WTC11 (cell line): Measurements from ENCODE around the gene EPB41L4B.

ENCODE experiments used
- ATF2 ChIP-seq: sonication (generic); formaldehyde crosslinking; IDR thresholded peaks from 2 replicates; pipeline ENCODE4 v1.8.1; 2022; ENCODE audit warnings: low read depth, missing genetic modification reagents, borderline replicate concordance
- ATF6 ChIP-seq: sonication (generic); formaldehyde crosslinking; IDR thresholded peaks from 2 replicates; pipeline ENCODE4 v1.8.1; 2023; ENCODE audit warnings: mild to moderate bottlenecking, missing genetic modification reagents
- CTCF ChIP-seq: fragments of 200-600 bp; IDR thresholded peaks from 2 replicates; pipeline ENCODE4 v1.8.0; 2022; ENCODE audit warnings: antibody characterized with exemption
- IRF2 ChIP-seq: sonication (generic); formaldehyde crosslinking; IDR thresholded peaks from 2 replicates; pipeline ENCODE4 v1.8.0; 2022; ENCODE audit warnings: low read depth, missing genetic modification reagents, borderline replicate concordance
- MAX ChIP-seq: sonication (generic); formaldehyde crosslinking; IDR thresholded peaks from 2 replicates; pipeline ENCODE4 v1.8.0; 2022; ENCODE audit warnings: mild to moderate bottlenecking, missing genetic modification reagents
- SP1 ChIP-seq: sonication (generic); formaldehyde crosslinking; conservative IDR thresholded peaks from 2 replicates; pipeline ENCODE4 v1.8.1; 2022; ENCODE audit warnings: missing genetic modification reagents
- ZBTB21 ChIP-seq: sonication (generic); formaldehyde crosslinking; IDR thresholded peaks from 2 replicates; pipeline ENCODE4 v1.8.1; 2023; ENCODE audit warnings: mild to moderate bottlenecking, missing genetic modification reagents, borderline replicate concordance
- ZNF232 ChIP-seq: sonication (generic); formaldehyde crosslinking; IDR thresholded peaks from 2 replicates; pipeline ENCODE4 v1.8.0; 2022; ENCODE audit warnings: mild to moderate bottlenecking, missing genetic modification reagents
- ZSCAN18 ChIP-seq: fragments of 250-450 bp; sonication (Bioruptor Pico); IDR thresholded peaks from 2 replicates; pipeline ENCODE4 v2.1.2; 2022; ENCODE audit warnings: mild to moderate bottlenecking, moderate library complexity

- TF ChIP-seq ZBTB21 (CRISPR knock-in tag) (no peak), MAX (CRISPR knock-in tag) (no peak), ATF6 (CRISPR knock-in tag) (no peak), CTCF (no peak), ZNF232 (CRISPR knock-in tag) (no peak), ZSCAN18 (CRISPR knock-in tag) (no peak), IRF2 (CRISPR knock-in tag) (no peak), ATF2 (CRISPR knock-in tag) (no peak), SP1 (CRISPR knock-in tag) (no peak)
These were observed 64.5 kb downstream of the EPB41L4B start for GRCh38 chr9:109256336-109256735.
